Metanephros (tissue), 1 donor: ENCODE results near the gene PAPPA. TPM values are rescaled to one million over a fixed set of nuclear protein-coding genes. Genes with fewer than 3 reads are reported as not detected.

ENCODE experiments used
- total RNA-seq: library from RNA; depleted of rRNA; stranded (reverse); fragments of >200 nt; gene quantifications from one replicate; pipeline ENCODE4 v1.2.3, GENCODE V29; 2014

Gene PAPPA
- 6.8 TPM for total RNA-seq

DNA sequence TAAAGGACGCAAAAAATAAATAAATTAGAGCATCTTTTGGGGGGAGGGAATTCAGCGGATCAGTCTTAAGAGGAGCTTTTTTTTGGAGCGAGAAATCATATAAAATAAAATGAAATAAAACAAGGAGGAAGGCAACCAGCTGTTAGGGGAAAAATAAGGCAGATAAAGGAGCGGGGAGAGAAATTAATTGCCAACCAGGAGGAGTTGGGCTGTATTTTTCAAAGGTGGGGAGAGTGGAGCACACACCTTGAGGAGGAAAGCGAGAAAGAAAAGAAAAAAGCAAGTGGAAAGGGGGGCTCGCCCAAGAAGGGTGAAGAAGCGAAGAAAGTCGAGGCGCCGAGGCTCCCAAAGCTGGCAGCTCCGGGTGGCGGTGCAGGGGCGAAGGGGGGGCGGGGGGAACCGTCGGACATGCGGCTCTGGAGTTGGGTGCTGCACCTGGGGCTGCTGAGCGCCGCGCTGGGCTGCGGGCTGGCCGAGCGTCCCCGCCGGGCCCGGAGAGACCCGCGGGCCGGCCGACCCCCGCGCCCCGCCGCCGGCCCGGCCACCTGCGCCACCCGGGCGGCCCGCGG, at the start of gene PAPPA:
Gene PAPPA (plus strand): TSS at position 27 of the 569 bp plus-strand sequence. CDS start 382 bp downstream, at position 409.

